Measurements from ENCODE around the gene TRIOBP. TPM values are rescaled to one million over a fixed set of nuclear protein-coding genes. Genes with fewer than 3 reads are reported as not detected.

Gene TRIOBP
- total and polyA plus RNA-seq, 2 donors from 2014 or later, result 32.1 to 125 TPM

DNA sequence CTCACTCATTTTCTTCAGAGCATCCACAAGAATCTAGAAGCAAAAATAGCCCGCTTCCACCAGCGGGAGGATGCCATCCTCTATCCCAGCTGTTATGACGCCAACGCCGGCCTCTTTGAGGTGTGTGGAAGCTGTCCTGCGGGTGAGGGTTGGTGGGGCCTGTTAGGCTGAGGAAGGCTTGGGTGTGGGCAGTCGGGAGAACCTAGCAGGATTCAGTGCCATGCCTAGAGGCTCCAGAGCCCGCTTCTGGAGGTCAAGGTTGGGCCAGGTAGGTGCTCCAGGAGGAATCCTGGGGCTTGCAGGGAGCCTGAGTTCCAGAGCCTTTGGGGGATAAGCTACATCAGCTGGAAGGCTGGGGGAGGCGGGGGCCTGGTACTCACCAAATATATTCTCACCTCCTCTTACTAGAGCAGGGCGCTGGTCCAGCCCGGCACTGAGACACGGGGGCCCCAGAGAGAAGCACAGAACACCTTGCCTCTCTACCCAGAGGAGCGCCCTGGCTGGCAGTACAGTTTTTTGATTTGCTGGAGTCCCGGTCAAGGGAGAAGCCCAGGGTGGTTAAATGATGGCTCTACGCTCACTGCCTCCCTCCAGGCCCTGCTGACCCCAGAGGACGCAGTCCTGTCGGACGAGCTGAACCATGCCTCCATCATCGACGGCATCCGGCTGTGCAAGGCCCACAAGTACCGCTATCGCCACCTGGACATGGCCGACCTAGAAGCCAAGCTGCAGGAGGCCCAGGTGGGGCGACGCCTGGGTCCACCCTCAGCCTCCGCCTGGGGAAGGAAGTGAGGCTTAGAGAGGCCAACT is 116.2 kb downstream of the TRIOBP start:
- DNase-seq, result no peak
- FAIRE-seq, result no peak
- Histone ChIP-seq H3K4me3 (ENCODE audit: low read length in 3 of 3) (no peak overlapping the region), H3K27ac (ENCODE audit: low read depth in 2 of 2, low read length in 2 of 2) (no peak overlapping the region), H3K36me3 (ENCODE audit: control insufficient read depth in 2 of 3, insufficient read depth in 3 of 3, low read length in 3 of 3) (peaks cover 0 to 6% (median 2%) of the 10 kb centered on the region in 3 donors), H3K4me1 (ENCODE audit: control insufficient read depth in 2 of 3, insufficient read depth in 2 of 3, low read depth in 1 of 3, low read length in 3 of 3) (peaks cover 0 to 9% (median 0%) of the 10 kb centered on the region in 3 donors), H3K27me3 (ENCODE audit: control insufficient read depth, insufficient read depth, low read length) (no peaks in the 10 kb centered on the region), H3K9ac (ENCODE audit: low read length in 3 of 3) (no peak overlapping the region), H3K9me3 (ENCODE audit: control insufficient read depth in 2 of 3, insufficient read depth in 1 of 3, low read length in 3 of 3) (no peaks in the 10 kb centered on the region)
- TF ChIP-seq, protein P1, sequence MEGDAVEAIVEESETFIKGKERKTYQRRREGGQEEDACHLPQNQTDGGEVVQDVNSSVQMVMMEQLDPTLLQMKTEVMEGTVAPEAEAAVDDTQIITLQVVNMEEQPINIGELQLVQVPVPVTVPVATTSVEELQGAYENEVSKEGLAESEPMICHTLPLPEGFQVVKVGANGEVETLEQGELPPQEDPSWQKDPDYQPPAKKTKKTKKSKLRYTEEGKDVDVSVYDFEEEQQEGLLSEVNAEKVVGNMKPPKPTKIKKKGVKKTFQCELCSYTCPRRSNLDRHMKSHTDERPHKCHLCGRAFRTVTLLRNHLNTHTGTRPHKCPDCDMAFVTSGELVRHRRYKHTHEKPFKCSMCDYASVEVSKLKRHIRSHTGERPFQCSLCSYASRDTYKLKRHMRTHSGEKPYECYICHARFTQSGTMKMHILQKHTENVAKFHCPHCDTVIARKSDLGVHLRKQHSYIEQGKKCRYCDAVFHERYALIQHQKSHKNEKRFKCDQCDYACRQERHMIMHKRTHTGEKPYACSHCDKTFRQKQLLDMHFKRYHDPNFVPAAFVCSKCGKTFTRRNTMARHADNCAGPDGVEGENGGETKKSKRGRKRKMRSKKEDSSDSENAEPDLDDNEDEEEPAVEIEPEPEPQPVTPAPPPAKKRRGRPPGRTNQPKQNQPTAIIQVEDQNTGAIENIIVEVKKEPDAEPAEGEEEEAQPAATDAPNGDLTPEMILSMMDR (IDR thresholded peaks at IDR 0.05; ENCODE audit: borderline replicate concordance, extremely low read depth, insufficient read depth), result no peak
- intact Hi-C loops (cut with DNase I), result loop anchor here (10.0 kb wide), 2 partner anchors 52 to 152 kb away; no protein-coding TSS in a partner anchor

DNA sequence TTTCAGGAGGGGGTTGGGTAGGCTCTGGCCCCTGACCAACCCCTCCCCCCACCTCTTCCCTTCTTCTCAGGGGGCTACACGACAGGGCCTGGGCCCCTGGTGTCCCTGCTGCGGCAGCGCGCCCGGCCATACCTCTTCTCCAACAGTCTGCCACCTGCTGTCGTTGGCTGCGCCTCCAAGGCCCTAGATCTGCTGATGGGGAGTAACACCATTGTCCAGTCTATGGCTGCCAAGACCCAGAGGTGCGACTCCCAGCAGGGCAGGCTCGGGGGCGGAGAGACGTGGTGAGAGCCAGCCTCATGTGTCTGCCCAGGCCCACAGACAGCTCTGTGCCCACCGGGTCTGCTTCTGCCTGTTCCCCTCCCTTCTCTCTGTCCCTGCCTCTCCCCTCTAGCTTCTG is 118.7 kb downstream of the TRIOBP start:
- no peak for FAIRE-seq
- Histone ChIP-seq H3K4me3 (ENCODE audit: low read length in 3 of 3) (no peak overlapping the region), H3K9me3 (ENCODE audit: control insufficient read depth in 2 of 3, insufficient read depth in 1 of 3, low read length in 3 of 3) (no peaks in the 10 kb centered on the region), H3K9ac (ENCODE audit: low read length in 3 of 3) (no peak overlapping the region), H3K27ac (ENCODE audit: low read depth in 2 of 2, low read length in 2 of 2) (no peak overlapping the region), H3K27me3 (ENCODE audit: control insufficient read depth, insufficient read depth, low read length) (peaks cover 5% of the 10 kb centered on the region), H3K4me1 (ENCODE audit: control insufficient read depth in 2 of 3, insufficient read depth in 2 of 3, low read depth in 1 of 3, low read length in 3 of 3) (peaks cover 0 to 16% (median 0%) of the 10 kb centered on the region in 3 donors), H3K36me3 (ENCODE audit: control insufficient read depth in 2 of 3, insufficient read depth in 3 of 3, low read length in 3 of 3) (peaks cover 0 to 6% (median 2%) of the 10 kb centered on the region in 3 donors)
- intact Hi-C loops (cut with DNase I), result loop anchor here (10.0 kb wide), 2 partner anchors 49 to 149 kb away; no protein-coding TSS in a partner anchor
- TF ChIP-seq, protein P1 (IDR thresholded peaks at IDR 0.05; ENCODE audit: borderline replicate concordance, extremely low read depth, insufficient read depth), result no peak
- DNase-seq, result no peak

DNA sequence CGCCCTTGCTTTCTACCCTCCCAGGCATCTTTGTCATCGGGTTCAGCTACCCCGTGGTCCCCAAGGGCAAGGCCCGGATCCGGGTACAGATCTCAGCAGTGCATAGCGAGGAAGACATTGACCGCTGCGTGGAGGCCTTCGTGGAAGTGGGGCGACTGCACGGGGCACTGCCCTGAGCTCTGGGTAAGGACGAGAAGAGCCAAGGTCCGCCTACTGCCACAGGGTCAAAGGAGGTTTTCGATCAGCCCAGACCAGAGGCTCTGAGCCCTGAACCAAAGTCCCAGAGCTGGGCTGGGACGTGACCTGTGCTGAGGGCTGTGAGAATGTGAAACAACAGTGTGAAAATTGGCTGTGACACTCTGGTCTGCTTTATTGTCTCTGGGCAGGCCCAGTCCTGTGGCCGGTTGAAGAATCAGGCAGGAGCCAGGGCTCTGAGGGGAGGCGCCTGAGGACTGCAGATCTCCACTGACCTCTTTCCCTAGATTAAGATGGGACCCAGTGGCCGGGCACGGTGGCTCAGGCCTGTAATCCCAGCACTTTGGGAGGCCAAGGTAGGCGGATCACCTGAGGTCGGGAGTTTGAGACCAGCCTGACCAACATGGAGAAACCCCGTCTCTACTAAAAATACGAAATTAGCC is 119.8 kb downstream of the TRIOBP start:
- FAIRE-seq (no peak), DNase-seq (no peak)
- peaks cover 0 to 16% (median 0%) of the 10 kb centered on the region in 3 donors for H3K4me1 ChIP-seq (ENCODE audit: control insufficient read depth in 2 of 3, insufficient read depth in 2 of 3, low read depth in 1 of 3, low read length in 3 of 3)
- H3K9ac ChIP-seq (ENCODE audit: low read length in 3 of 3), result no peak overlapping the region
- H3K36me3 ChIP-seq (ENCODE audit: control insufficient read depth in 2 of 3, insufficient read depth in 3 of 3, low read length in 3 of 3), result peaks cover 0 to 6% (median 2%) of the 10 kb centered on the region in 3 donors
- H3K27me3 ChIP-seq (ENCODE audit: control insufficient read depth, insufficient read depth, low read length), result peaks cover 7% of the 10 kb centered on the region
- H3K9me3 ChIP-seq (ENCODE audit: control insufficient read depth in 2 of 3, insufficient read depth in 1 of 3, low read length in 3 of 3), result no peaks in the 10 kb centered on the region
- H3K4me3 ChIP-seq (ENCODE audit: low read length in 3 of 3), result no peak overlapping the region
- intact Hi-C loops (cut with DNase I), result loop anchor here (10.0 kb wide), 2 partner anchors 48 to 148 kb away; no protein-coding TSS in a partner anchor
- TF ChIP-seq, protein P1 (IDR thresholded peaks at IDR 0.05; ENCODE audit: borderline replicate concordance, extremely low read depth, insufficient read depth), result no peak
- H3K27ac ChIP-seq (ENCODE audit: low read depth in 2 of 2, low read length in 2 of 2), result no peak overlapping the region

Measured in kidney (tissue), 14 donors.